OCI-LY7 (cell line): Measurements from ENCODE around the gene FIGNL2. TPM values are rescaled to one million over a fixed set of nuclear protein-coding genes. Genes with fewer than 3 reads are reported as not detected.

Experiments used
- BruUV-seq: library from RNA; stranded (reverse); fragments of 400-500 nt; replicated peaks from 2 replicates; lab custom pipeline; 2021; lab: Mats Ljungman, UMichigan
- CTCF ChIA-PET: fragments of 300-600 bp; sonication (Branson Sonifier 250); formaldehyde crosslinking; loops from one replicate; lab custom pipeline; 2022; ENCODE audit warnings: antibody characterized with exemption; ENCODE audit not compliant: unreplicated experiment; lab: Charles Lee
- POLR2A ChIA-PET: fragments of 300-600 bp; sonication (Branson Sonifier 250); formaldehyde crosslinking; loops from one replicate; lab custom pipeline; 2022; ENCODE audit warnings: antibody characterized with exemption; lab: Charles Lee
- DNase-seq: peaks from one replicate; pipeline ENCODE4 v3.0.0-alpha.2; 2015; ENCODE audit warnings: low spot score
- H2AFZ ChIP-seq: fragments of 200-600 bp; sonication (generic), shearing (Covaris generic); 2 replicates; pipeline ENCODE4 v1.6.1; 2014; ENCODE audit warnings: mild to moderate bottlenecking, antibody characterized with exemption, low read length, moderate library complexity
- H3K27ac ChIP-seq: fragments of 200-600 bp; sonication (generic); 2 replicates; pipeline ENCODE4 v1.5.1; 2014; ENCODE audit warnings: mixed run types, low read depth, mild to moderate bottlenecking, moderate library complexity, low read length, inconsistent platforms; ENCODE audit not compliant: poor library complexity, severe bottlenecking
- H3K36me3 ChIP-seq: fragments of 200-600 bp; sonication (generic); 2 replicates; pipeline ENCODE4 v1.6.1; 2014; ENCODE audit warnings: mild to moderate bottlenecking, antibody characterized with exemption, low read length, moderate library complexity, mixed read lengths; ENCODE audit not compliant: insufficient read depth
- H3K4me1 ChIP-seq: fragments of 200-600 bp; sonication (generic); 2 replicates; pipeline ENCODE4 v1.5.1; 2014; ENCODE audit warnings: mild to moderate bottlenecking, low read length; ENCODE audit not compliant: insufficient read depth, poor library complexity, severe bottlenecking
- H3K4me2 ChIP-seq: fragments of 200-600 bp; sonication (generic); 2 replicates; pipeline ENCODE4 v1.6.1; 2014; ENCODE audit warnings: mild to moderate bottlenecking, low read length
- H3K4me3 ChIP-seq: fragments of 200-600 bp; sonication (generic); 2 replicates; pipeline ENCODE4 v1.5.1; 2014; ENCODE audit warnings: mild to moderate bottlenecking, low read depth, low read length; ENCODE audit not compliant: poor library complexity, severe bottlenecking
- H3K79me2 ChIP-seq: fragments of 200-600 bp; sonication (generic); 2 replicates; pipeline ENCODE4 v1.6.1; 2016; ENCODE audit warnings: low read depth, mild to moderate bottlenecking, low read length, moderate library complexity, mixed read lengths; ENCODE audit not compliant: insufficient read depth
- H3K9me2 ChIP-seq: fragments of 200-600 bp; sonication (generic); 2 replicates; pipeline ENCODE4 v1.6.1; 2016; ENCODE audit warnings: mild to moderate bottlenecking, low read length, mixed read lengths; ENCODE audit not compliant: insufficient read depth
- H3K9me3 ChIP-seq: fragments of 200-600 bp; sonication (generic); 2 replicates; pipeline ENCODE4 v1.6.1; 2014; ENCODE audit warnings: mild to moderate bottlenecking, mixed run types, low read length, mixed read lengths
- H4K20me1 ChIP-seq: fragments of 200-600 bp; sonication (generic); 2 replicates; pipeline ENCODE4 v1.6.1; 2014; ENCODE audit warnings: mild to moderate bottlenecking, antibody characterized with exemption, low read length, moderate library complexity, mixed read lengths; ENCODE audit not compliant: insufficient read depth
- EZH2phosphoT487 ChIP-seq: fragments of 200-600 bp; sonication (generic); IDR thresholded peaks from 2 replicates; pipeline ENCODE4 v1.6.1; 2018; ENCODE audit warnings: low read depth, borderline replicate concordance, mild to moderate bottlenecking, mixed run types, antibody characterized with exemption, low read length, moderate library complexity, mixed read lengths
- intact Hi-C: fragments of 100-400 bp; cut with micrococcal nuclease; formaldehyde crosslinking; loops from one replicate; pipeline ENCODE4 v1.10.0; 2022; ENCODE audit not compliant: unreplicated experiment
- total RNA-seq, 2 experiments: library from RNA; depleted of rRNA in 1 of 2; stranded (reverse); fragments of >200 nt in 1 of 2; shearing (Covaris generic) in 1 of 2; gene quantifications; 2 replicates each; pipeline ENCODE4 v1.2.3, GENCODE V29; 2014 to 2022
- TF ChIP-seq, protein P1 (sequence below): fragments of 200-600 bp; sonication (generic); conservative IDR thresholded peaks from 2 replicates; pipeline ENCODE4 v1.5.1; 2014; ENCODE audit warnings: mild to moderate bottlenecking, antibody characterized with exemption, low read length, moderate library complexity, mixed read lengths

Gene FIGNL2
- total RNA-seq, 2 experiments from 2014 or later, result not detected

DNA sequence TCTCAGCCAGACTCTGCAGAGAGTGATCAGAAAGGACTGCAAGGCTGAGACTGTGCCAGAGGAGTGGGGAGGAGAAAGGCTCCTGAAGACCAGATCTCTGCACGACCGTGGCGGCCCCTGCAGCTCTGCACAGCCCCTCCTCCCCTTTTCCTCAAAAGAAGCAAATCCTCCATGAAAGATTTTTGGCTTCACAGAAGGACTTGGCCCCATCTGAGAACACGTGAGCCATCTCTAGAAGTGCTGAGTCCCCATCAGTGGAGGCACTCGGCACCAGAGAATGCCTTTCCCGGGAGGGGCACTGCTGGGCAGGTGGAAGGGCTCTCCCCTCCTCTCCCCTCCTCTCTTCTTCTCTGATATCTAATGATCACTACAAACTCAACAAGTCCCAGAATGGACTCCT, 6.8 kb downstream of the FIGNL2 start:
- Histone ChIP-seq H3K36me3 (no peaks in the 10 kb centered on the region), H3K79me2 (no peaks in the 10 kb centered on the region), H3K27ac (no peak overlapping the region), H4K20me1 (no peaks in the 10 kb centered on the region), H2AFZ (no peak overlapping the region), H3K4me2 (no peak overlapping the region), H3K9me3 (no peaks in the 10 kb centered on the region), H3K9me2 (no peaks in the 10 kb centered on the region), H3K4me1 (no peaks in the 10 kb centered on the region), H3K4me3 (no peak overlapping the region)
- DNase-seq, result no peak
- POLR2A ChIA-PET, result no interaction called here
- intact Hi-C loops, result no loop called here
- TF ChIP-seq EZH2phosphoT487, result no peak
- TF ChIP-seq, protein P1, sequence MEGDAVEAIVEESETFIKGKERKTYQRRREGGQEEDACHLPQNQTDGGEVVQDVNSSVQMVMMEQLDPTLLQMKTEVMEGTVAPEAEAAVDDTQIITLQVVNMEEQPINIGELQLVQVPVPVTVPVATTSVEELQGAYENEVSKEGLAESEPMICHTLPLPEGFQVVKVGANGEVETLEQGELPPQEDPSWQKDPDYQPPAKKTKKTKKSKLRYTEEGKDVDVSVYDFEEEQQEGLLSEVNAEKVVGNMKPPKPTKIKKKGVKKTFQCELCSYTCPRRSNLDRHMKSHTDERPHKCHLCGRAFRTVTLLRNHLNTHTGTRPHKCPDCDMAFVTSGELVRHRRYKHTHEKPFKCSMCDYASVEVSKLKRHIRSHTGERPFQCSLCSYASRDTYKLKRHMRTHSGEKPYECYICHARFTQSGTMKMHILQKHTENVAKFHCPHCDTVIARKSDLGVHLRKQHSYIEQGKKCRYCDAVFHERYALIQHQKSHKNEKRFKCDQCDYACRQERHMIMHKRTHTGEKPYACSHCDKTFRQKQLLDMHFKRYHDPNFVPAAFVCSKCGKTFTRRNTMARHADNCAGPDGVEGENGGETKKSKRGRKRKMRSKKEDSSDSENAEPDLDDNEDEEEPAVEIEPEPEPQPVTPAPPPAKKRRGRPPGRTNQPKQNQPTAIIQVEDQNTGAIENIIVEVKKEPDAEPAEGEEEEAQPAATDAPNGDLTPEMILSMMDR, result no peak
- CTCF ChIA-PET, result no interaction called here
- BruUV-seq, result no TSS peak

DNA sequence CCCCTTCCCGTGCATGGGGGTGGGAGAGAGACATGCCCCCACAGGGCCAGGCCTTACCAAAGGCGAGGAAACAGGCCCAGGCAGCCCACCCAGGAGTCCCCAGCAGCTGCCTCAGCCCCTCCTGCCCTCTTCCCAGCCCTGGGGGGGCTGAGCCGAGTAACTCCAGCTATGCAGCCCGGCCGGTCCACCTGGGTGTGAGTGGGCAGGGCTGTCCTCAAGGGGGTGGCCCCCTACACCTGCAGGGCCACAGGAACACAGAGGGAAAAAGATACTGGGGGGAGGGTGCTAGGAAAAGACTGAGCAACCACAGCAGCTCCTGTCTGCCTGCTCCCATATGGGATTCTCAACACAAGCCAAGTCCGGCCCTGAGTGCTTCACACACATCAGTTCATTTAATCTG, 7.6 kb downstream of the FIGNL2 start:
- H2AFZ ChIP-seq, result no peak overlapping the region
- ChIA-PET CTCF (no interaction called here), POLR2A (no interaction called here)
- no peaks in the 10 kb centered on the region for H4K20me1 ChIP-seq
- H3K9me2 ChIP-seq, result no peaks in the 10 kb centered on the region
- no peaks in the 10 kb centered on the region for H3K79me2 ChIP-seq
- H3K4me1 ChIP-seq, result no peaks in the 10 kb centered on the region
- no peak overlapping the region for H3K27ac ChIP-seq
- H3K36me3 ChIP-seq, result no peaks in the 10 kb centered on the region
- no peak for DNase-seq
- TF ChIP-seq, protein P1, result no peak
- no peak for TF ChIP-seq EZH2phosphoT487
- intact Hi-C loops, result no loop called here
- no TSS peak for BruUV-seq
- H3K4me2 ChIP-seq, result no peak overlapping the region
- H3K9me3 ChIP-seq, result no peaks in the 10 kb centered on the region
- H3K4me3 ChIP-seq, result no peak overlapping the region

DNA sequence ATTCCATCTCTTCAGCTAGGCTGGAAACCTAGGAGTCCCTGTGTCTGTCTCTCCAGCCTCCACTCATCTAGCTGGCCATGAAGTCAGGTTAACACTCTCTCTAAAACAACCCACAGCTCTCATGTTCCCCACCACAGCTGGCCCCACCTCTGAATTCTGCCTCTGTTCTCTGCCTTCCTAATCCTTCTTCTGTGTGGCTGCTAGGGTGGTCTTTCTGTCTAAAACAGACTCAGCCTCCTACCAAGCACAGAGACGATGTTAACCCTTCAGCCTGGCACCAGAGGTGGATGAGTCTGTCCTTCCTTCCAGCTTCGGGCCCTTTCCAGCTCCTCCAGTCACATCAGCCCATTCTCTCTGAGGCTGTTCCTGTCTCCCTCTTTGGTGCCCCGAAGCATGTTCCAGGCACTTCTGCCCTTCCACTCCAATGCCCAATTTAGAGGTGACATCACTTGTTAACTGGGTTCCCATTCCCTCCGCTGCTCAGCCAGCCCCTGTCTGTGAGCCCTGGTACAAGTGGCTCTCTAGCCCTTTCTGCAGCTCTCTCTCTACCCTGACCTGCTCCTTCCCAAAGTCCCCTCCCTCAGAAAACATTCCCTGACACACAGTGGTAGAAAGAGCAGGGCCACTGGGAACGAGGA, 9.1 kb downstream of the FIGNL2 start:
- Histone ChIP-seq H3K4me1 (no peaks in the 10 kb centered on the region), H3K27ac (no peak overlapping the region), H3K4me2 (no peak overlapping the region), H4K20me1 (no peaks in the 10 kb centered on the region), H3K4me3 (no peak overlapping the region), H3K36me3 (no peaks in the 10 kb centered on the region), H3K9me2 (no peaks in the 10 kb centered on the region), H3K9me3 (no peaks in the 10 kb centered on the region), H2AFZ (no peak overlapping the region), H3K79me2 (no peaks in the 10 kb centered on the region)
- TF ChIP-seq, protein P1, result no peak
- TF ChIP-seq EZH2phosphoT487, result no peak
- ChIA-PET POLR2A (interaction anchor here (1.0 kb wide), 1 partner anchor 977 kb away, joined by 4 read pairs; no protein-coding TSS in a partner anchor), CTCF (no interaction called here)
- no TSS peak for BruUV-seq
- no peak for DNase-seq
- intact Hi-C loops, result no loop called here
